Fibroblast of villous mesenchyme (primary cell): ENCODE measurements around the gene MTCH1. TPM values are rescaled to one million over a fixed set of nuclear protein-coding genes. Genes with fewer than 3 reads are reported as not detected.
A peak's percentile ranks its signal among the peaks of the same experiment; 100 is the strongest.

Experiments
- DNase-seq: peaks from one replicate; pipeline ENCODE4 v3.0.0-alpha.2; 2010; ENCODE audit warnings: low read depth
- H3K4me3 ChIP-seq: 2 replicates; pipeline ENCODE4 v1.5.1; 2011; ENCODE audit warnings: low read depth, mild to moderate bottlenecking, low read length
- CTCF ChIP-seq: IDR thresholded peaks from 2 replicates; pipeline ENCODE4 v1.5.1; 2012; ENCODE audit warnings: low read depth, mild to moderate bottlenecking, low read length; ENCODE audit not compliant: insufficient read depth
- total RNA-seq: library from RNA; depleted of rRNA; stranded (reverse); fragments of >200 nt; gene quantifications from 2 replicates; pipeline ENCODE4 v1.2.3, GENCODE V29; 2012

MTCH1 gene
- total RNA-seq, 1 donor, result 228 TPM

GRCh38 chr6:36989264-36989663 lies 3.3 kb upstream of the MTCH1 start:
- DNase-seq, result no peak
- TF ChIP-seq CTCF, result no peak
- no peak overlapping the region for H3K4me3 ChIP-seq

GRCh38 chr6:36986704-36987047 lies 680 bp upstream of the MTCH1 start:
- no peak for DNase-seq
- H3K4me3 ChIP-seq, result peak overlapping the region; percentile 80
- no peak for TF ChIP-seq CTCF

GRCh38 chr6:36985417-36985807 lies 584 bp downstream of the MTCH1 start:
- DNase-seq, result no peak
- peak overlapping the region; percentile 80 for H3K4me3 ChIP-seq
- TF ChIP-seq CTCF, result no peak

GRCh38 chr6:36984581-36985416 lies 1.2 kb downstream of the MTCH1 start:
- TF ChIP-seq CTCF, result no peak
- DNase-seq, result peak; percentile 84
- peak overlapping the region; percentile 80 for H3K4me3 ChIP-seq

- DNase-seq, result no peak
- TF ChIP-seq CTCF, result no peak
- H3K4me3 ChIP-seq, result no peak overlapping the region
Measured at GRCh38 chr6:36983538-36983937, 2.5 kb downstream of the MTCH1 start.

GRCh38 chr6:36980876-36981619 lies 4.9 kb downstream of the MTCH1 start:
- no peak for DNase-seq
- no peak for TF ChIP-seq CTCF
- no peak overlapping the region for H3K4me3 ChIP-seq

GRCh38 chr6:36980129-36980528 lies 5.9 kb downstream of the MTCH1 start:
- no peak for DNase-seq
- H3K4me3 ChIP-seq, result no peak overlapping the region
- TF ChIP-seq CTCF, result no peak
